Muscle of back (tissue), 13 donors: ENCODE data around the gene EIF5. TPM values are rescaled to one million over a fixed set of nuclear protein-coding genes. Genes with fewer than 3 reads are reported as not detected.

ENCODE experiments used
- DNase-seq, 3 donors: peaks; one replicate each; pipeline versions ENCODE4 v3.0.0 to v3.0.0-alpha.2; 2013
- long read RNA-seq, 9 donors: transcript quantifications; one replicate each; lab custom pipeline, GENCODE V29; 2026
- polyA plus RNA-seq, 10 donors: library from polyadenylated mRNA; unstranded; fragments of 120-200 nt; gene quantifications; one replicate each; pipeline ENCODE4 v1.2.1, GENCODE V29; 2013; ENCODE audit not compliant: insufficient read length in 10 of 10

The EIF5 gene
- polyA plus RNA-seq: 100 to 1,000 TPM; 151 to 202 (median 184) TPM
- long read RNA-seq, donor 1, full-length matches to known transcripts: 16 of 66 reads
- long read RNA-seq, donor 1, partial matches to known transcripts: 50 of 66 reads
- long read RNA-seq, donor 1, other reads (novel, unspliced or antisense): 0 of 66 reads
- long read RNA-seq, donor 2, full-length matches to known transcripts: 22 of 80 reads
- long read RNA-seq, donor 2, partial matches to known transcripts: 58 of 80 reads
- long read RNA-seq, donor 2, other reads (novel, unspliced or antisense): 0 of 80 reads
- long read RNA-seq, donor 3: 0 reads
- long read RNA-seq, donor 4, full-length matches to known transcripts: 19 of 54 reads
- long read RNA-seq, donor 4, partial matches to known transcripts: 35 of 54 reads
- long read RNA-seq, donor 4, other reads (novel, unspliced or antisense): 0 of 54 reads
- long read RNA-seq, donor 5, full-length matches to known transcripts: 27 of 84 reads
- long read RNA-seq, donor 5, partial matches to known transcripts: 57 of 84 reads
- long read RNA-seq, donor 5, other reads (novel, unspliced or antisense): 0 of 84 reads
- long read RNA-seq, donor 6, full-length matches to known transcripts: 18 of 84 reads
- long read RNA-seq, donor 6, partial matches to known transcripts: 66 of 84 reads
- long read RNA-seq, donor 6, other reads (novel, unspliced or antisense): 0 of 84 reads
- long read RNA-seq, donor 7, full-length matches to known transcripts: 12 of 35 reads
- long read RNA-seq, donor 7, partial matches to known transcripts: 23 of 35 reads
- long read RNA-seq, donor 7, other reads (novel, unspliced or antisense): 0 of 35 reads
- long read RNA-seq, donor 8, full-length matches to known transcripts: 9 of 44 reads
- long read RNA-seq, donor 8, partial matches to known transcripts: 35 of 44 reads
- long read RNA-seq, donor 8, other reads (novel, unspliced or antisense): 0 of 44 reads
- long read RNA-seq, donor 9, full-length matches to known transcripts: 1 of 1 reads
- long read RNA-seq, donor 9, partial matches to known transcripts: 0 of 1 reads
- long read RNA-seq, donor 9, other reads (novel, unspliced or antisense): 0 of 1 reads

DNA sequence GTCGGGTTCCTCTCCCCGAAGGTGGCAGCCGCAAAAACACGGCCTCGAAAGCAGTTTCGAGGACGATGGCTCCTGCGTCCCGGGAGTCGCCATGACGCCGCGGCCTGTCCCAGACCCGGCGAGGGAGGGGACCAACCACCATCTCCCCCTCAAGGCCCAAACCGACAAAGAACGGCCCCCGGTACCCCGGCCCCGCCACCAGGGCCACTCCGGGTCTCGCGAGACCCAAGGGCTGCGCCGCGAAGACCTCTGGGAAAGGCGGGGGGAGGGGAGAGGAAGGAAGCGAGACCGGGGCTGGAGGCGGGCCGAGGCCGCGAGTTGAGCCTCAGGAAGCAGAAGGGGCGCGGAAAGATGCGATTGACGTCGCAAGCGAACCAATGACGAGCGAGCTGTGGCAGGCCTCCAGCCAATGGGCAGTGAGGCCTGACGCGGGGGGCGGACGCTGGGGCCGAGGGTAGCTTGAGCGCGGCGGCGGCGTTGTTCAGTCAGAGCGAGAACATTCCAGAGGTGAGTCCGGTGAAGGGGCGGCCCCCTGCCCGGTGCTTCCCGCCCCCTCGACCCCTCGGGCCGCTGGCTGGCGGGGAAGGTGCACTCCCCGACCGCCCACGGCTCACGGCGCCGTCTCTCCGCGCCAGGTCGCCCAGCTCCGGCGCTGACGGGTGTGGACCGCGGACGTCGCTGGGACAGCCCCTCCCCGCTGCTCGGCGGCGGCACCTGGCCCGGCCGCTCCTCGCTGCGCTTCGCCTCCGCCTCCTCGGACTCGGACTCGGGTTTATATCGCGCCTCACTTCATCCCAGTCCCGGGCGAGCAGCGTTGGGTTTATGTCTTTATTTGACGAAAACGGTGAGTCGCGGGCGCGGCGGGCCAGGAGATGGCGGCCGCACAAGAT is at the start of gene EIF5:
Gene EIF5 (plus strand): TSS at position 484 of the 890 bp plus-strand sequence. CDS start 1,624 bp downstream, outside the sequence.
- DNase-seq: peak; percentile 99 to 100 (median 100)

DNA sequence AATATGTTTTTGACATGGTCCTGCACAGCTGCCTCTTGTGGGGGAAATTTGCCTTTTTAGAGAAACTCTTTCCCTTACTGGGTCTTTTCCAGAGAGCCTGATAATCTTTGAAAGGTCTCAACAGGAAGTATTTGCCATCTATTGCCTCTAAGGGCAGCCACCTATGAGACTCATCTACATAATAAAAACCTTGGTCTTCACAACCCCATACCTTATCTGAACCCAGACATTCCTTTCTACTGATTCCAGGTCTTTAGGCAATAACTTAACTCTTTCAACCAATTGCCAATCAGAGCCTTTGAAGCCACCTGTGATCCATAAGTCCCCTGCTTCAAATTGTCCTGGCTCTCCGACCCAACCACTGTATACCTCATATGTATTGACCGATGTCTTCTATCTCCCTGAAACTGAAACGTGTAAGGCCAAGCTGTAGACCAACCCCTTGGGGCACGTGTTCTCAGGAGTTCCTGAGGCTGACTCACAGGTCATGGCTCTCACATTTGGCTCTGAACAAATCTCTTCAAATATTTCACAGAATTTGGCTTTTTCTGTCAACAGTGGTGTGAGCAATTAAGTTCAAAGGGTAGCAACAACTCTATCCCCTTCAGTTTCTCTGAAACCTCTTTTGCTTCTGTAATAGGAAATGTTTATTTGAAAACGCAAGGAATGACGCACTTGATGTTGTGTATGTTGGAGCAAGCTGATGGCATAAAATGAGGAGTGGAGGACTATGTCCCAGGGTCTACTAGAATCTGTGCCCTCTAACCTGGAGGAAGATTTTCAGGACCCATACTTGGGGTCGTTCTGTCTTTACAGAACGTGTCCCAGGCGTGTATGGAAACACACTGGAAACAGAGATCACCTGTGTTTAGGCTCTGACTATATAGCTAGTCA is 49.2 kb upstream of the EIF5 start:
- no peak for DNase-seq

DNA sequence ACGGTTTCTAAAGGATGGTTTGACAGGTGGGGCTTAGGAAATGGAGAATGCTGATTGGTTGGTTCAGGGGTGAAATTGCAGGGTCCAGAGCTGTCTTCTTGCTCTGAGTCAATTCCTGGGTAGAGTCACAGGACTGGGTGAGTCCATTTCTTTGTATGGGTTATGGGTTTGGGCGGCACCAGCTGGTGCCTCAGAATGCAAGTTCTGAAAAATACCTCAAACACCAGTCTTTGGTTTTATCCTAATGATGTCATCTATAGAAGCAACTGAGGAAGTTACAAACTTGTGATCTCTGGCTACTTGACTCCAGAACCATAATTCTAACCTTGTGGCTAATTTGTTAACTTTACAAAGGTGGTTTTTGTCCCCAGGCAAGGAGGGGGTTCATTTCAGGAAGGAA is 47.6 kb upstream of the EIF5 start:
- DNase-seq: no peak

DNA sequence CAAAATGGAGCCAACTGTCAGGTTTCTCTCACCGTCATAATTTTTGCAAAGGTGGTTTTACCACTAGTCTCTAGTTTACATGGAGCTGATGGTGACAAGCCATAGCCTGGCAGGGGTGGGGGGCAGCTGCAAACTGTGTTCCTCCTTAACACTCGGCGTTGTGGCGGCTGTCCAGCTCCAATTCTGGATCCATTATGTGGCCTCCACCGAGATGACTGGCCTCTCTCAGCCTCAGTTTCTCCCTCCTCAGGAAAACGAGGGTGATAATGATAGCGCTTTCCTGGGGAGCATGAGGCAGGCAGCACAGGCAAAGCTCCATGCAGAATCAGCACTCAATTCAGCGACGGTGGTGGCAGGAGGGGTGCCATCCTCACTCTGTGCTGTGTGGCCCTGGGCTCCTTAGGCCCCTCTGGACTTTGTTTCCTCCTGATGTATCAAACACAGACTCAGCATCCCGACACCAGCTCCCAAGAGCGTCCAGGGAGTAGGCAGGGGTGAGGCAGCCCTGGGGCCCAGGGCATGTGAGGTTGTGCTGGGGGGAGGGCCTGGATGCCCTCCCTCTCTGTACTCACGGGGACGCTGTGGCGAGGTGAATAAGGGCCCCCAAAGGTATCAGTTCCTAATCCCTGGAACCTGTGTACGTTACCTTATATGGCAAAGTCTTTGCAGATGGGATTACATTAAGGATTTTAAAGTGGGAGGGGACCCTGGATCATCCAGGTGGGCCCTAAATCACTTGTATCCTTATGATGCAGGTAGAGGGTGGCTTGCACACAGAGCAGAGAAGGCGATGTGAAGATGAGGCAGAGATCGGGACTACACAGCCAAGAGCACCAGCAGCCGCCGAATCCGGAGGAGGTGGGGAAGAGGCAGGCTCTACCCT is 46.8 kb upstream of the EIF5 start:
- DNase-seq: no peak

DNA sequence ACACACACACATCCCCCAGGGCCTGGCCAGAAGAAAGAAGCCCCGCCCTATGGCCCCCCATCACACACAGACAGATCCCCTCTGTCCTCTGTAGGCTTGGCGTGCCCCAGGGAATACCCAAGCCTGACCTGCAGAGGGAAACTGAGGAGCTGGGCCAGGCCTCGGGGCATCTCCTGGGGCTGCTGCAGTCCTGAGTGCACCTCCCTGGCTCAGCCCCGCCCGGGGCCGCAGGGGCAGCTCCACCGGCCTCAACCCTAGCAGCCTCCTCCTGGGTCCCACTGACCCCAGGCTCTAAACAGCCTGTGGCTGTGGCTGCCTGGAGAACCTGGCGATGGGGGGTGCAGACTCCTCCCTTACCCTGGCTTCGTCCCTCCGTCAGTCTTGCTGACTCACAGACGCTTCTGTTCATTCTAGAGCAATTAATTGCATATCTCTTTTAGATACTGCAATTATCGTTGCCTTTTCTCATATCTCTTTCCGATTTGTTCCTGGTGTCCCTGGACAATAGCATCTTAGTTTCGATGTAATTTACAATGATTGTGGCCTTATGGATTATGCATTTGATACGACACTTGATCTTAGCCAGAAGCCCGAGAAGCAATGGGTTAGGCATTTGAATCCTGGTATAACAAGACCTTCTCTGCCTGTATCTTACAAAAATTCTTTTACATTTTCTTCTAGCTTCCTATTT is 45.8 kb upstream of the EIF5 start:
- no peak for DNase-seq

DNA sequence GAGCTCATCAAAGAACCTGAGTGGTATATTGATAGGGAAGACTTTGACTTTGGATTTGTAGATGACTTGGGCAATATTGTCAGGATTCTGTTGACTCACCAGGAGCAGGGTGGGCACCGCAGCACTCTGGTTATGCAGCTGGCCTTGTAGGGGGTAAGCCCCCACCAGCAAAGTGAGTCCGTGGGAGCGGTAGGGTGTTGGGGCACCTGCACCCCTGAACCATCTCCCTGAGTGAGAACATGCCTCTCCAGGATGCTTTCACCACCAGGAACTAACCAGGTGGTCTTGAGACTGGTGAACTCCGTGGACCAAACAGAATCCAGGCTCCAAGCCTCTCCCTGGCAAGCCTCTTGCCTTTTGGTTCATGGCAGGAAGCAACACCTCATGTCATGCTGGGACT is 44.0 kb upstream of the EIF5 start:
- DNase-seq: no peak

DNA sequence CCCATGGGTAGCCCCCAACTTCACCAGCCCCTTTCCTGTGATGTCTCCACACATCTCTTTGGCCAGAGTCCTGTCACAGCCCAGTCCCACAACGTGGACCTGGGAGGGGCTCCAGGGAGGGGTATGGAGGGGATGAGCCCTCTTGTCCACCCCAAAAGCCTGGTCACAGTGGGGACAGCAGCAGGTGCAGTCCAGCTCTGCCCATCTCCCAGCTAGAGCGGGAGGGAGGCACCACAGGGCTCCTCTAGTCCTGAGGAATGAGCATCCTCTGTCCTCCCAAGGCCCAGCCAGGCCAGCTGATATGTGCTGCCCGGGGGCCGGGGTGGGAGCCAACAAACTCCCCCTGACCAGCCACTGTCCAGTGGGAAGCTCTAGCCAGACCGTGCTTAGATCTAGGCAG is 43.5 kb upstream of the EIF5 start:
- DNase-seq: no peak

DNA sequence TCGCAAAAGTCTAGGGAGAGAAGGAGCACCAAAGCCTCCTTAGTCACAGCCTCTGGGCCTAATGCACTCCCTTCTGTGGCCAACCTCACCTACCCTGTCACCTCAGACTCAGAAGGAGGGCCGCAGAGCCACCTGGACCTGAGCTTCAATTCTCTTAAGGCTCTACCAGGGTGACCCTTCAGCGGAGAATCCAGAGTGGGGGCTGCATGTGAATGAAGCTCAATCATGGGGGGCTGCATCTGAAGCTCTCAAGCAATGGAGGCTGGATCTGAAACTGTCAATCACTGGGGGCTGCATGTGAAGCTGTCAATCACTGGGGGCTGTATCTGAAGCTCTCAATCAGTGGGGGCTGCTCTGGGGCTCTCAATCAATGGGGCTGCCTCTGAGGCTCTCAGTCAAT is 43.1 kb upstream of the EIF5 start:
- no peak for DNase-seq

DNA sequence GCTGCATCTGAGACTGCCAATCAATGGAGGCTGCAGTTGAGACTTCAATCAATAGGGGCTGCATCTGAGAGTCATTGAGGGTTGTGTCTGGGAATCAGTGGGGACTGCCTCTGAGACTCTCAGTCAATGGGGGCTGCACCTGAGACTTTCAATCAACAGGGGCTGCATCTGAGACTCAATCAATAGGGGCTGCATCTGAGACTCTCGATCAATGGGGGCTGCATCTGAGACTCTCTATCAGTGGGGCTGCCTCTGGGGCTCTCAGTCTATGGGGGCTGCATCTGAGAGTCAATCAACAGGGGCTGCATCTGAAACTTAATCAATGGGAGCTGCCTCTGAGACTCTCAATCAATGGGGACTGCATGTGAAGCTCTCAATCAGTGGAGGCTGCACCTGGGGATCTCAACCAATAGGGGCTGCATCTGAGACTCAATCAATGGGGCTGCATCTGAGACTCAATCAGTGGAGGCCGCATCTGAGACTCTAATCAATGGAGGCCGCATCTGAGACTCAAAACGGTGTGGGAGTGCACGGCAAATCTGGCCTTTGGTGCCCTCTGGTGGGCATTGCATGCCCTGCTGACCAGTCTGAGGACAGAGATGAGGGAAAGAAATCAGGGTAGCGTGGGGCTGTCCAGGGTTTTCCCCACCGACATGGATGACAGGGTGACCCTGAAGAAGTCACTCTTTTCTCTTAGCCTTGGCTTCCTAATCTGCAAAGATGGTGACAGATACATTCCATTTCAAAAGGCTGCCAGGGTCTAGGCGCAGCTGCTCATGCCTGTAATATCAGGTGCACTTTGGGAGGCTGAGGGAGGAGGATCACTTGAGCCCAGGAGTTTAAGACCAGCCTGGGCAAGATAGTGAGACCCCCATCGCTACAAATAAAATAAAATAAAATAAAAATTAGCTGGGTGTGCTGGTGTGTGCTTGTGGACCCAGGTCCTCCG is 41.3 kb upstream of the EIF5 start:
- DNase-seq: peak; percentile 59 to 84 (median 82)

DNA sequence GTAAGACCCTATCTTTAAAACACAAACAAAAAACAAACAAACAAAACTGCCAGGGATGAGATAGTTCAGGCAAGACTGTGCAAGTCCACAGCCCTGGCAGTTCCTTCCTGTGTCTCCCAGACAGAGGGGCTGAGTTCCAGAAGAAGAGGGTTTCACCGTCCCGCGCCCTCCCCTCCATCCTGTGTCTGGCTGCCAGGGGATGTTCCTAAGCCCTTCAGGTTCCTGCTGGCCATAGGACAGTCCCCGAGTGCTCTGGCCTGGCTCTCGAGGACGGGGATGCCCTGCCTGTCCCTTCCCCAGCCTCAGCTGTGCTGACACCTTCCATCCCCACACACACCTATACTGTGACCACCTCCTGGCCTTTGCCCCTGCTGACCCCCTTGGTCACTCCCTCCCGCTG is 40.6 kb upstream of the EIF5 start:
- no peak for DNase-seq

DNA sequence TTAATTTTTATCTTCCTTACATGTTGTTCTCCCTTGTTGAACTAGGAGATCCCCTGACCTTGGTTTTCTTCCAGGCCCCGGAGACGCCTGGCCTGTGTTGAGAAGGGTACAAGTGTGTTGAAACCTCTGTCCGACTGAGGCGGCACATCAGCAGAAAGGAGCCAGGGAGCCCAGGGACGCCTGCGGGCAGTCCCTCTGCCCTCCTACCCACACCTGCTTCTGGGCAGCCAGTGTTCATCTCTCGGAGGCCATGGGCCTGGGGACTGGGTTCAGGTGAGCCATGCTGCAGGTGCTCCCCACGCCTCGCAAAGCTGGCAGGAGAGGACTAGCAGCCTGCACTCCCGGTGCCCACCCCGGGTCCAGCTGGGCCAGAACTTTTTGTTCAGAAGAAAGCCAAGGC is 39.9 kb upstream of the EIF5 start:
- no peak for DNase-seq

DNA sequence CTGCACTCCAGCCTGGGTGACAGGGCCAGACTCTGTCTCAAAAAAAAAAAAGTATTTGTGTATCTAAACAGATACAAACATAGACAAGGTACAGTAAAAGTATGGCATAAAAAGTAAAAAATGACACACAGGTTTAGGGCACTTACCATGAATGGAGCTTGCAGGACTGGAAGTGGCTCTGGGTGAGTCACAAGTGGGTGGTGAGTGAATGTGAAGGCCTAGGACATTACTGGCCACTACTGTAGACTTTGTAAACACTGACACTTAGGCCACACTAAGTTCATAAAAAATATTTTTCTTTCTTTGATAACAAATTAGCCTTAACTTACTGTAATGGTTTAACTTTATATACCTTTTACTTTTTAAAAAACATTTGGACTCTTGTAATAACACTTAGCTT is 38.0 kb upstream of the EIF5 start:
- no peak for DNase-seq

DNA sequence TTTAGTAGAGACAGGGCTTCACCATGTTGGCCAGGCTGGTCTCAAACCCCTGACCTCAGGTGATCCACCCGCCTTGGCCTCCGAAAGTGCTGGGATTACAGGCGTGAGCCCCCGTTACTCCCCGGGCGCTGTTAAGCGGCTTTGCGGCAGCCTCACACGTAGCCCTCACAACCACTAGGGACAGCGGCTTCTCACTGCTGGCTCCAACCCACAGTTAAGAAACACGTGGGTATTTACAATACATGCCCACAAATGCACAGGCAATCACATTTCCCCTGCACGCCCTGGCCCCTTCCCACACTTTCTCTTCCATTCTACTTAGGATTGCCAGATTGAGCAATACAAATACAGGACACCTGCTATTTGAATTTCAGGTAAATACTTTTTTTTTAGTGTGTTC is 37.0 kb upstream of the EIF5 start:
- DNase-seq: no peak

DNA sequence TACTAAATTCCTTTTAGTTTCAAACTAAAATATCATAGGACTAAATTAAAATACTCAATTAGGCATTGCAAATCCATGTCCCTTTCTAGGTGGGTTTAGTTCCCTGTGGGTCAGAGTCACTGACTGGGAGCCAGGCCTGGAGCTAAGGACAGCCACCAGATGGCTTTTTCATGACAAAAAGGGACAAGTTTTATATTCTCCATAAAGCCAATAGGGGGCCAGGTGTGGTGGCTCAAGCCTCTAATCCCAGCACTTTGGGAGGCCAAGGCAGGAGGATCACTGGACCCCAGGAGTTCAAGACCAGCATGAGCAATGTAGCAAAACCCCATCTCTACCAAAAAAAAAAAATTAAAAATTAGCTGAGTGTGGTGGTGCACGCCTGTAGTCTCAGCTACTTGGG is 35.4 kb upstream of the EIF5 start:
- DNase-seq: no peak

DNA sequence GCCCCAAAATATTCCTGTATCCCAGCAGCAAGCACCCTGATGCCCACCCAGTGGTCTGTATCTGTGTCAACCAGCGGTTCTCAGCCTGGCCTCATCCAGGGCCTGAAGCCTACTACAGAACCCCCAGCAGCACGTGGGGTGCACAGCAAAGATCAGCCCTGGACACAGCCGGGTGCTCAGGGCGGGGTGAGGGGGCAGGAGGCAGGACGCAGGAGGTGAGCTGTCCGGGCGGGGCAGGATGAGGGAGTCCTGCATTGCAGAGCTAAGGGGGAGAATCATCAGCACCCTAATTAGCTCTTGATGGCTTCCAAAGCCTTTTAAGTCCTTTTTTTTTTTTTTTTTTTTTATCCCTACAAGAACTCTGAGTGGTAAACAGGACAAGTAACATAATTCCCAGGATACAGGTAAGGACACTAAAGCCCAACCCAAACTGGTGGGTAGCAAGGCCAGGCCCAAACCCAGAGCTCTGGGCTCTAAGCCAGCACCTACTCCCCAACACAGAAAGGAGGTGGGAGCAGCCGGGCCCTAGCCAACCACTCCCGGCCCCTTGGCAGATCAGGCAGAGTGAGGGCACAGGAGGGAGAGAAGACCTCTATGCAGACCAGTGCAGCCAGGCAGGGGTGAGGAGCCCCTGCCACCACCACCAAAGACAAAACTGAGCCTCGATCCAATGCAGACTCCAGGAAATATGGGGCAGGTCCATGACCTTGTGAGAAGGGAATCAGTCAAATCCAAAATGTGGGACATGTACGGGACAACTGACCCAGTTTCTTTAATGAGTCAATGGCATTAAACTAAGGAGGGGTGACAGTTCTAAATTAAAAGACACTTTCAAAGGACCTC is 32.3 kb upstream of the EIF5 start:
- DNase-seq: no peak

DNA sequence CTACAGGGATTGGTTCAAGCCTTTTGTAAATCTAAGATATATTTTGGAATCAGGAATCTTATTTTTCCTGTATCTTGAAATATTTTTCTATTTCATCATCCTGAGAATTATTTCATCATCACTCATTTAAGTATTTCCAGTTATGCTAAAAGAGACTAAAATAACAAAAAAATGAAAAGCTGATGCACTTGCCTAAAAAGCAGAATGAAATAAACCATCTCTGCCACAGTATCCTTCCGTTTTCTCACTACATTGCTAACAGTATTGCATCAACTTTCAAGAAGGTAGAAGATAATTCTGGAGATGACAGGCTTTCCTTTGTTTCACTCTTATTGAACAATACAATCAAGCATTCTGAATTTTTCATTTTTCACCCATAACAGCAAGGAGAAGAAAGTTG is 31.1 kb upstream of the EIF5 start:
- DNase-seq: no peak

DNA sequence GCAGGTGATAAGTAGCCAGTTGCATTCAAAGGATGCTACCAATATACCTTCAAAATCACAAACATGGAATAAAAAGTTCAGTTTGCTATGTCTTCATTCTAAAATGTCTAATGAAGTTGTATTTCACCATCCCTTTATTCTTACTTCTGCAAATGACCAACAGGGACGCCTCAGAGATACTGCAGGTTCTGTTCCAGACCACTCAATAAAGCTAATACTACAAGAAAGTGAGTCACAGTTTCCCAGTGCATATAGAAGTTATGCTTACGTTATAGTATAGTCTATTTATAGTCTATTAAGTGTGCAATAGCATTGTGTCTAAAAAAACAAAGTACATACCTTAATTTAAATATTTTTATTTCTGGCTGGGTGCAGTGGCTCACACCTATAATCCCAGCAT is 29.3 kb upstream of the EIF5 start:
- DNase-seq: no peak
